GM21737 (cell line): ENCODE data around the gene CMTR1.

Source experiments
- ATAC-seq: cut with Tn5 transposase; IDR thresholded peaks from one replicate; pipeline ENCODE4 v1.9.1; 2021; ENCODE audit warnings: mild to moderate bottlenecking, moderate library complexity; ENCODE audit not compliant: unreplicated experiment

The CMTR1 gene

GRCh38 chr6:37511201-37511600 is 78.2 kb downstream of the CMTR1 start:
- ATAC-seq, result no peak

GRCh38 chr6:37511910-37512399 is 78.9 kb downstream of the CMTR1 start:
- ATAC-seq, result no peak

- no peak for ATAC-seq
These were observed 79.5 kb downstream of the CMTR1 start for GRCh38 chr6:37512400-37513011.

- no peak for ATAC-seq
These were observed 80.1 kb downstream of the CMTR1 start for GRCh38 chr6:37513155-37513554.

GRCh38 chr6:37513576-37513975 is 80.6 kb downstream of the CMTR1 start:
- no peak for ATAC-seq

- no peak for ATAC-seq
These were observed 81.3 kb downstream of the CMTR1 start for GRCh38 chr6:37514321-37514771.

GRCh38 chr6:37514837-37515236 is 81.8 kb downstream of the CMTR1 start:
- no peak for ATAC-seq

- no peak for ATAC-seq
These were observed 82.7 kb downstream of the CMTR1 start for GRCh38 chr6:37515712-37516075.

GRCh38 chr6:37516076-37516919 is 83.3 kb downstream of the CMTR1 start:
- peak; percentile 68 for ATAC-seq

GRCh38 chr6:37516920-37517405 is 83.9 kb downstream of the CMTR1 start:
- ATAC-seq, result no peak

- no peak for ATAC-seq
These were observed 84.4 kb downstream of the CMTR1 start for GRCh38 chr6:37517411-37517812.

GRCh38 chr6:37518116-37518515 is 85.1 kb downstream of the CMTR1 start:
- ATAC-seq, result no peak

- no peak for ATAC-seq
These were observed 86.4 kb downstream of the CMTR1 start for GRCh38 chr6:37519461-37519860.

- no peak for ATAC-seq
These were observed 87.9 kb downstream of the CMTR1 start for GRCh38 chr6:37520926-37521325.

GRCh38 chr6:37521674-37522073 is 88.7 kb downstream of the CMTR1 start:
- ATAC-seq, result no peak

- no peak for ATAC-seq
These were observed 89.8 kb downstream of the CMTR1 start for GRCh38 chr6:37522836-37523235.

GRCh38 chr6:37523412-37523811 is 90.4 kb downstream of the CMTR1 start:
- no peak for ATAC-seq

GRCh38 chr6:37524025-37524969 is 91.3 kb downstream of the CMTR1 start:
- ATAC-seq, result no peak

- ATAC-seq, result no peak
These were observed 91.9 kb downstream of the CMTR1 start for GRCh38 chr6:37524970-37525318.

GRCh38 chr6:37525460-37526357 is 92.7 kb downstream of the CMTR1 start:
- no peak for ATAC-seq
